ENCODE data around the gene AK8. TPM values are rescaled to one million over a fixed set of nuclear protein-coding genes. Genes with fewer than 3 reads are reported as not detected.

Gene AK8
- total and polyA plus RNA-seq, 7 donors = 0.10 TPM; not detected in 6

DNA sequence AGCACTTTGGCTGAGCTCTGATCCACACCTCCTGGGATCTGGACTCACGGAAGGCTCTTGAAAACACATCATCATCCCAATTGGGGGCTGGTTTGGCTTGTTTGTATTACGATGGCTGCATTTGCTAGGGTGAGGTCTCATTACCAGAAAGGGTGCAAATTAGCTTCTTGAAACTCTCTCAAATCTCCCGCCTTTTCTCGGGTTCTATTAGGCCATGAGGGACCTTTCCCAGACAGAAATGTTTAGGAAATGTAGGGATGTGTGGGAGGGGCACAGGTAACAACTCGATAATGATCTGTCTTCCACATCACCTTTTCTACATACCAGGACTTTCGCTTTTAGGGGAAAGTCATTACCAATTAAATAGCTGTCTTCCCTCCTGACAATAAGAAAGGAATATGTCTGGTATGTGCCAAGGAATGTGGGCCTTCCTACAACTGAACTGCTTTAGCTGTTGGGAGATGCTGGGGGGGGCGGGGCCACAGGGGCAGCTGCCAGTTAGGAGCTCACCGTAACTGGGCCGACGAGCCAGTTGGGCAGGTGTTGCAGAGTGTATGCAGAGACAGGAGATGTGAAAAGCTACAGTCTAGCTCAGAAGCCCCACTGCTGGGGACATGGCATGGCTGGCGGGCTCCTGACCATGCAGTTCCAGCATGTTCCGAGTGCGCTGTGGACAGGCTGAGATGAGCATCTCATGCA lies 71.2 kb downstream of the AK8 start:
- Histone ChIP-seq H3K27me3 (ENCODE audit: insufficient read depth in 3 of 3, low read length in 2 of 3) (peaks cover 0 to 42% (median 5%) of the 10 kb centered on the region in 3 donors), H3K9me3 (no peaks in the 10 kb centered on the region), H3K4me3 (no peak overlapping the region), H3K36me3 (ENCODE audit: insufficient read depth in 1 of 2, low read depth in 1 of 2) (no peaks in the 10 kb centered on the region), H3K4me1 (no peaks in the 10 kb centered on the region), H3K27ac (no peak overlapping the region)
- TF ChIP-seq CTCF (IDR thresholded peaks at IDR 0.05) = no peak
- intact Hi-C loops (cut with DNase I) = no loop called here
- DNase-seq (no peak), ATAC-seq (no peak)
- 65 to 66% (median 66%) methylated on average over 13 of the region's 13 CpGs for WGBS, 3 donors

- no peaks in the 10 kb centered on the region for H3K9me3 ChIP-seq
- intact Hi-C loops (cut with DNase I) = no loop called here
- no peaks in the 10 kb centered on the region for H3K4me1 ChIP-seq
- no peaks in the 10 kb centered on the region for H3K36me3 ChIP-seq (ENCODE audit: insufficient read depth in 1 of 2, low read depth in 1 of 2)
- H3K27ac ChIP-seq = no peak overlapping the region
- ATAC-seq (no peak), DNase-seq (no peak)
- 54 to 70% (median 61%) methylated on average over 9 of the region's 9 CpGs for WGBS, 3 donors
- no peak for TF ChIP-seq CTCF (IDR thresholded peaks at IDR 0.05)
- no peak overlapping the region for H3K4me3 ChIP-seq
- peaks cover 0 to 45% (median 5%) of the 10 kb centered on the region in 3 donors for H3K27me3 ChIP-seq (ENCODE audit: insufficient read depth in 3 of 3, low read length in 2 of 3)
These were observed 71.8 kb downstream of the AK8 start for GRCh38 chr9:132806306-132806705.

GRCh38 chr9:132804576-132805295 lies 73.3 kb downstream of the AK8 start:
- peaks cover 0 to 42% (median 5%) of the 10 kb centered on the region in 3 donors for H3K27me3 ChIP-seq (ENCODE audit: insufficient read depth in 3 of 3, low read length in 2 of 3)
- H3K9me3 ChIP-seq = no peaks in the 10 kb centered on the region
- no peak overlapping the region for H3K27ac ChIP-seq
- DNase-seq = no peak
- ATAC-seq = no peak
- H3K4me1 ChIP-seq = no peaks in the 10 kb centered on the region
- no peaks in the 10 kb centered on the region for H3K36me3 ChIP-seq (ENCODE audit: insufficient read depth in 1 of 2, low read depth in 1 of 2)
- TF ChIP-seq CTCF (IDR thresholded peaks at IDR 0.05) = no peak
- intact Hi-C loops (cut with DNase I) = loop anchor here in 1 of 2 donors (5.0 kb wide), 1 partner anchor 397 kb away; the partner anchor contains the start of gene TTF1
- H3K4me3 ChIP-seq = no peak overlapping the region
- 20 to 26% (median 22%) methylated on average over 19 to 20 of the region's 20 CpGs for WGBS, 3 donors

- 62 to 63% (median 63%) methylated on average over 17 of the region's 17 CpGs for WGBS, 3 donors
- Histone ChIP-seq H3K36me3 (ENCODE audit: insufficient read depth in 1 of 2, low read depth in 1 of 2) (no peaks in the 10 kb centered on the region), H3K27ac (no peak overlapping the region), H3K9me3 (no peaks in the 10 kb centered on the region), H3K4me1 (no peaks in the 10 kb centered on the region), H3K4me3 (no peak overlapping the region), H3K27me3 (ENCODE audit: insufficient read depth in 3 of 3, low read length in 2 of 3) (peaks cover 0 to 48% (median 3%) of the 10 kb centered on the region in 3 donors)
- DNase-seq (no peak), ATAC-seq (no peak)
- no peak for TF ChIP-seq CTCF (IDR thresholded peaks at IDR 0.05)
- intact Hi-C loops (cut with DNase I) = loop anchor here in 1 of 2 donors (5.0 kb wide), 1 partner anchor 395 kb away; the partner anchor contains the start of gene TTF1
These were observed 75.8 kb downstream of the AK8 start for GRCh38 chr9:132802121-132802795.
